Tongue (tissue), 2 donors: ENCODE measurements around the gene RASL10A. TPM values are rescaled to one million over a fixed set of nuclear protein-coding genes. Genes with fewer than 3 reads are reported as not detected.
"Not testable (repeated sequence)": the region's sequence is repeated elsewhere in the genome, so short reads cannot be mapped to it uniquely, and the experiment has no call there.

Source experiments
- DNase-seq: peaks from one replicate; pipeline ENCODE4 v3.0.0-alpha.2; 2015
- total RNA-seq: library from RNA; depleted of rRNA; stranded (reverse); fragments of >200 nt; gene quantifications from one replicate; pipeline ENCODE4 v1.2.3, GENCODE V29; 2014

The RASL10A gene, protein sequence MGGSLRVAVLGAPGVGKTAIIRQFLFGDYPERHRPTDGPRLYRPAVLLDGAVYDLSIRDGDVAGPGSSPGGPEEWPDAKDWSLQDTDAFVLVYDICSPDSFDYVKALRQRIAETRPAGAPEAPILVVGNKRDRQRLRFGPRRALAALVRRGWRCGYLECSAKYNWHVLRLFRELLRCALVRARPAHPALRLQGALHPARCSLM
- 12.3 TPM for total RNA-seq

DNA sequence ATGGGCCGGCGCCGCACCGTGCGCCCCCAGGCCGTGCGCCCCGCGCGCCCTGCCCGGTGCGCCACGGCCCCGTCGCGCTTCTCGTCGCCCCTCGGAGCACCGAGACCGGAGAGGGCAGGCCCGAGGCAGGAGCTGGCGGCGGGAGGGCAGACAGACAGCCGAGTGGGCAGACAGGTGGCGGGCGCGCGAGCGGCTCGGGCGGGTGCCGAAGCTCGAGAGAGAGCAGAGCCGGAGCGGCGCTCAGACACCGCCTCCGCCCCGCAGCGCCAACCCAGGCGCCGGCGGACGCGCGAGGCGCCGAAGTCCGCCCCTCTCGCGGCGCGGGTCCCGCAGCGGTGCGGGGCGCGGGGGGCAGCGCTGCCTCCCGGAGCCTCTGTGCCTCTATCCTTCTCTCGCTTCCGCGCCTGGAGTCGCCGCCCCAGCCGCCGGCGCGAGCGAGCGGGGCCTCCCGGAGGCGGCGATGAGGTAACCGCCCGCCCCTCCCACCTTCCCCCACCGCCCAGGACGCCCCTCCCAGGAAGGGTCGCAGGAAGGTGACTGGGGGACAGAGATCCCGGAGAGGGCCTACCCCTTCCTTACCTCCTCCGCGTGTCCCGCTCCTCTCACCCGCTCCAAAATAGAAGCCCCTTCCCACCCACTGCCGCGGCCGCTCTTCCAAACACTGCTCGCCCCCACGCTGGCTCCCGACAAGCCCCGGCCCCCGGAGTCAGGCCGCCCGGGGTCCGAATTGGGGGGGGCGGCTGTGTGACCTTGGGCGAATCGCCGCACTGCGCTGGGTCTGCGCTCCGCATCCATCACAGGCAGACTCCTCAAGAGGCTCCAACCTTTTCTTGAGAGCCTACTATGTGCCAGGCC is at the start of gene RASL10A:
RASL10A (minus strand) TSS at position 412 of the 855 bp plus-strand sequence. CDS start 451 bp downstream, outside the sequence.
- DNase-seq: peak; percentile 67

DNA sequence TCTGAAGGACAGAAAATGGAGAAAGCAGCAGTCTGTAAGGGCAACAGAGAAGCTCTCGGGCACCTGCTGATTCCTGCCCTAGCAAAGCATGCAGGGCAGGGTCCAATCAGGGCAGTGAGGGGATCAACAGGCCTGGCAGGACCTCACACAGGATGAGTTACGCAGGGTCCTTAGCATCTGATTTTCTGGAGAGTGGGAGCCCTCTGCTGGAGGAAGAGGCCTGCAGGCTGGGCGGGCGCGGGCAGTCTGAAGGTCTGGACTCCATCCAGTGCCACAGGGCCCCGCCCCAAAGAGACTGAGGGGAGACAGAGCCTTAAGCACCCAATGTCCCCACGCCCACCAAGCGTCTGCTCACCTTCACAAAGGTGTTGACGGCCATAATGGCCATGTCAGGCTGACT is 44.0 kb upstream of the RASL10A start:
- DNase-seq: peak; percentile 84

DNA sequence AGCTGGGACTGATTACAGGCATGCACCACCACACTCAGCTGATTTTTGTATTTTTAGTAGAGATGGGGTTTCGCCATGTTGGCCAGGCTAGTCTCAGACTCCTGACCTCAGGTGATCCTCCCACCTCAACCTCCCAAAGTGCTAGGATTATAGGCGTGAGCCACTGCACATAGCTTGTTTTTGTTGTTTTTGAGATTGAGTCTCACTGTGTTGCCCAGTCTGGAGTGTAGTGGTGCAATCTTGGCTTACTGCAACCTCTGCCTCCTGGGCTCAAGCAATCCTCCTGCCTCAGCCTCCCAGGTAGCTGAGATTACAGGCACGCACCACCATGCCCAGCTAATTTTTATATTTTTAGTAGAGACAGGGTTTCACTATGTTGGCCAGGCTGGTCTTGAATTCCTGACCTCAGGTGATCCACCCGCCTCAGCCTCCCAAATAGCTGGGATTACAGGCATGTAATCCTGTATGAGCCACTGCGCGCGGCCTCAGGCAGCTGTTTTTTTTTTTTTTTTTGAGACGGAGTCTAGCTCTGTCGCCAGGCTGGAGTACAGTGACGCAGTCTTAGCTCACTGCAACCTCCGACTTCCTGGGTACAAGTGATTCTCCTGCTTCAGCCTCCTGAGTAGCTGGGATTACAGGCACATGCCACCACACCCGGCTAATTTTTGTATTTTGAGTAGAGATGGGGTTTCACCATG is 41.8 kb upstream of the RASL10A start:
- DNase-seq: not testable (repeated sequence)

DNA sequence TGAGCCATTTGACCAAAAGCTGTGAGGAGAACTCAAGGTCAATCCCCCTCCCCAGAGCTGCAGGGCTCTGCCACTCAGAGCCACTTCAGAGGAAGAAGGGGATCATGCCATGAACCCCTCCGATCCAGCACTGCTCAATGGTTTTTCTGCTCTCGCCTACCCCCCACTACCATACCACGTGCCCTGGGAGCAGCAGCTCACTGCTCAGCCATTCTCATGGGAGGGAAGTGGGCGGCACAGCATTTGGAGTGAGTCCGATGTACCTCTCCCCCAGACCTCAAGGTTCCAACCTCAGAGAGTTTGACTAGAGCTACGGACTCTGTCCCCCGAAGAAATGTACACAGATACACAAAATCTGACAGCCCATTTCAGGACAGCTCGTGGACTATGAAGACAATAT is 38.4 kb upstream of the RASL10A start:
- DNase-seq: no peak

DNA sequence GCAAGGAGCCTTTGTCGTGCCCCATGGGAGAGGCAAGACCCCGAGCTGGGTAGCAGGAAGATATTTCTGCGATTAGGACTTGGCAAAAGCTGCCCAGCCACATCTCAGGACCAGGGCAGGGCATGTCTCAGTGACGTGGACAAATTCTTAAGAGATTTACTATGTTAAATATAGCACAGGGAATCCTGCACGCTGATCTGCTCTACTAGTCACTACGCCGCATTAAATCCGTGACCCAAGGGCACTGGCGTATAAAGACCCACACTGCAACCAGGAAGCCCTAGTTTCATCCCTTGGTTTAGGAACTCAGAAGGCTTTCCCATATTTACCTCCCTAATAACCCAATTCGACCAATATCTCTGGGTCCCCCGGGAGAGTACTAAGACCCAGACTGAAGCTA is 37.8 kb upstream of the RASL10A start:
- no peak for DNase-seq

DNA sequence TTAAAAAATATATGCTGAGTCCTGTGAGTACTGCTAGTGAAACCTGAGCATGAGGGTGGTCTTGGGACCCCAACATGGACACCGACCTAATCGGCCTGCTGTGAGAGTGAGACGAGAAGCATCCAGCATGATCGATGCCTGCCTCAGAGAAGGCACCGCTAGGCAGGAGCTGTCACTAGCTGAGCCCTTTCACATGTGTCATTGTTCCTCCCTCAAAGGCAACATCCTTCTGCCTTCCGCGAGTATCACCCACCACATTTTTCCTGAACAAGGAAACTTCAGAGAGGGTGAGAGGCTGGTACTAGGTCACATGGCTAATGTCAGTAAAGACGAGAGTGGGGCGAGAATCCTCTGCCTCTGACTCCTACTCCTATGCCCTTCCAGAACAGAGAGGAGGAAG is 37.3 kb upstream of the RASL10A start:
- no peak for DNase-seq

DNA sequence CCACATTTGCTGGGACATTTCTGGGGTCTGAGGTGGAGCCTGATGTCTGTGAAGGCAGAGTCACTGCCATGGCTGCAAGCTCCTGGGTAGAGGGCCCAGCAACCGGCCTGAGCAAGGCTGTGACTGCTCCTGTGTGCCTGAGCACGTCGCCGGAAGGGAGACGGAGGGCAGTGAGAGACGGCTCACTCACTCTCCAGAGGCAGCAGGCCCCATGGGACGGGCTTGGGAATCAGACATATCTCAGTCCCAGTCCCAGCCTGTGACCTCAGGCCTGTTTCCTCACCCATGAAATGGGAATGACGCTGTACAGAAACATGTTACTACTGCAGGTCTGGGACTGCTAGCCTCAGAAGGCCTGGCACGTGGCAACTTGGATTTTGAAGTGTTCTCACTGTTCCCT is 36.4 kb upstream of the RASL10A start:
- no peak for DNase-seq

DNA sequence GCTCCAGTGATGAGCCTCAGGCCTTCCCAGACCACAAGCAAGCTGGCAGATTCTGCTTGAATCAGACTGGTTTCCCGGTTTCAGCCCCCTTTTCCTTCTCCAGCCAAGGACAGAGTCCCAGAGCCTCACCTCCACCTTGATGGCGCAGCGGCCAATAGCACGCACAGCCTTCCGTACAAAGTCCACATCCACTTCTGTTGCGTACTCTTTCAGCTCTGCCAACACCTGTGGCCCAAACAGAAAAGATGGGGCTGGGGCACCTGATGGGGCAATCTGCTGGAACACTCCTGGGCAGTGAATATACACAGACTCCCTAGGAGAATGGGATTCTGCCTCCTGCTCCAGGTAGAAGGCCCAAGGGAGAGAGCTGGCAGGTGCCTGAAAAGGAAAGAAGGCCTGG is 35.5 kb upstream of the RASL10A start:
- DNase-seq: no peak

DNA sequence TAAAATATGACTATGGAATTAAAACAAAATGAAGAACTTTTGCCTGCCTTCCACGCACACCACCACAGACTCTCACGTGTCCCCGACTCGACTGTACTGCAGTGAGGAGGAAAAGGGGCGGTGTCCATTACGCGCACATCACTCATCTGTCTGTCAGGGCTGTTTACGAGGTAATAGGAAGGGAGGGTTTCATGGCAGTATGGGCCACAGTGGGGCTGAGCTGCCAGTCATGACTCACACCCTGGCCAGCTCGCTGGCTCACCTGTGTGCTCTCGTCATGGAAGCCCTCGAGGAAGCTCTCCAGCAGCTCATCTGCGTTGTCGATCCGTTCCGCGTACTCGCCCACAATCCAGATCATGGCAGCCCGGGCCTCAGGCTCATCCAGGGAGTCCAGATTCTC is 33.5 kb upstream of the RASL10A start:
- DNase-seq: no peak

DNA sequence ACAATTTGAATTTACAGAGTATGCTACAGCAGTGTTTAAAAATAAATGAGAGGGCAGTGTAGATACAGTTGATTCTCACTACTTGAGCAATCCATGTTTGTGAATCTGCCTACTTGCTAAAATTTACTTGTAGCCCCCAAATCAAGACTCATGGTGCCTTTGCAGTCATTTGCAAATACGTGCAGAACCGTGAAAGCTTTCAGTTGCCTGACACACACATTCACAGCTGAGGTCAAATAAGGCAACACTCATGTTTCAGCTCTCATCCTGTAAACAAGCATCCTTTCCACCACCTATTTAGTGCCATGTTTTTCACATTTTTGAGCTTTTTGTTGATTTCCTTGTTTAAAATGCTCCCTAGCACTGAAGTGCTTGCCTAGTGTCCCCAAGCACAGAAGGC is 32.5 kb upstream of the RASL10A start:
- DNase-seq: no peak

DNA sequence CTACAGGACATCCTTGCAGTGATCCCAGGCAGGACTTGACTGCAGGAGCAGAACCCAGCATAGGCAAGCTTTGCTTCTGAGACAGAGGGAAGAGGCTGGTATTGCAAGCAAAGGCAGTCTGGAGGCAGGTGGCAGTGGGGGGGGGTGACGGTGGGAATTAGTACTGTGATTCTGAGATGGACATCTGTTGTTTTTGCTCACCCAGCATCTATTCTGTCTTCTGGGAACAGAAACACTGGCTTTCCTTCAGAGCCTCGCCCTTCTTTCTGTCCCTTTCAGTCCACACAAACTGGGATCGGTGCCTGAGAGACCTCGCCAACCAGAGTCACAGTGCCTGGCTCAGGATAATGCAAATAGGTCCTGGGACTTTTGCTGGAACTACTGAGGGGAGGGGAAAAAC is 31.2 kb upstream of the RASL10A start:
- peak; percentile 75 for DNase-seq

DNA sequence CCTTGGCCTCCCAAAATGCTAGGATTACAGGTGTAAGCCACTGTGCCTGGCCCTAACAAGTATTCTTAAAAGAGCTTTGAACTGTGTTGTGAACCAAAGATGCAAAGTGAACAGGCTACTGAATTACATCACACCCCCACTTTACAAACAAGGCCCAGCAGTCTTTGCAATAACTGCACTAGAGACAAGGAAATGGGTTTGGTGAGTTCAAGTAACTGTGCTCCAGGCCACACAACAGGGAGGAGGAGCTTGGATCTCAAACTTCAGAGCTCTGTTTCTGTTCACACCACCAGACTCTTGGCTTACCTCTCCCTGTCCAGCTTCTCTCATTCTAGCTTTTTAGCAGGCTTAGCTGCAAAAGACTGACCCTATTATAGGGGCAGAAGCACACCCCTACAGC is 30.4 kb upstream of the RASL10A start:
- DNase-seq: peak; percentile 57

DNA sequence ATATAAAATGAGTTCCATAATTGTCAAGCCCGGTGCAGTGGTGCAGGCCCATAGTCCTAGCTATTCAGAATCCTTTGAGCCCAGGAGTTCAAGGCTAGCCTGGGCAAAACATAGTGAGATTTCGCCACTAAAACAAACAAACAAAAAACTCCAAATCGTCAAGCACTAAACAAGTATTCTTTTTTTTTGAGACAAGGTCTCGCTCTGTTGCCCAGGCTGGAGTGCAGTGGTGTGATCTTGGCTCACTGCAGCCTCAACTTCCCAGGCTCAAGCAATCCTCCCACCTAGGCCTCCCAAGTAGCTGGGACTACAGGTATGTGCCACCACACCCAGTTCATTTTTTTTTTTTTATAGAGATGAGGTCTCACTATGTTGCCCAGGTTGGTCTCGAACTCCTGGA is 29.4 kb upstream of the RASL10A start:
- not testable (repeated sequence) for DNase-seq

DNA sequence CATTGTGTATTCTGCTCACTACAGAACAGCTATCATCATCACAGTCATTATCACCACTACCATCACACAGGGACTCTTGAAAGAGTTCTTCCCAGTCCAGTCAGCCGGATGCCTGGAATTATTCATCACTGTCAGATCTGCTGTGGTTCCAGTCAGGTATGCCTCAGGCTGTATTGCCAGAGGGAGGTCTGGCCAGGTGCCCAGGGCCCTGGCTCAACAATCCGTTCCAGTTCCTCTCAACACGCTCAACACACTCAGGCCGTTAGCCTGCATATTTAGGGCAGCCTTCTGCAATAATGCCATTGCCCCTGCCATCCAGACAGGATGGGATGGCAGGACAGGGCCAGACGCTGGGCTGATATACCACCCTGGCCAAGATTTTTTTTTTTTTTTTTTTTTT is 28.6 kb upstream of the RASL10A start:
- DNase-seq: peak; percentile 74

DNA sequence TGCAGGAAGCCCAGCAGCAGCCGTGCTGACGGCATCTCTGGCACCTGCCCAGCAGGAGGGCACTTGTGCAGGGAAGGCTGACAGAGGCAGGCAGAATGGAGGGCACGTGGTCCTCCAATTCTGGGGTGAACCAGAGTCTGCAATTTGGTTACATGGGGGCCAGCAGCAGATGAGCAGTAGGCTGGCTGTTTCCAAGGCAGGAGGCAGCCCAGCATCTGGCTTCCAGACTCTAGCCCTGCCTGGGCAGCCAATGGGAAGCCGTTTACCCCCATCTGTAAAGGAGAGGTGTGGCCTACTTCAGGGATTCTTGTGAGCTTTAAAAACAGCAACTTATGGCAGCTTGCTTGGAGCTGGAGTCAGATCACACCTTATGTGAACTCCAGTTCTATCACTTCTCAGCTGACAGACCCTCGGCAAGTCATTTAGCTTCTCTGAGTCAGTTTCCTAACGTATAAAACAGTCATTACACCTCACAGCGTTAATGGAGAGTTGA is 27.9 kb upstream of the RASL10A start:
- DNase-seq: peak; percentile 70

DNA sequence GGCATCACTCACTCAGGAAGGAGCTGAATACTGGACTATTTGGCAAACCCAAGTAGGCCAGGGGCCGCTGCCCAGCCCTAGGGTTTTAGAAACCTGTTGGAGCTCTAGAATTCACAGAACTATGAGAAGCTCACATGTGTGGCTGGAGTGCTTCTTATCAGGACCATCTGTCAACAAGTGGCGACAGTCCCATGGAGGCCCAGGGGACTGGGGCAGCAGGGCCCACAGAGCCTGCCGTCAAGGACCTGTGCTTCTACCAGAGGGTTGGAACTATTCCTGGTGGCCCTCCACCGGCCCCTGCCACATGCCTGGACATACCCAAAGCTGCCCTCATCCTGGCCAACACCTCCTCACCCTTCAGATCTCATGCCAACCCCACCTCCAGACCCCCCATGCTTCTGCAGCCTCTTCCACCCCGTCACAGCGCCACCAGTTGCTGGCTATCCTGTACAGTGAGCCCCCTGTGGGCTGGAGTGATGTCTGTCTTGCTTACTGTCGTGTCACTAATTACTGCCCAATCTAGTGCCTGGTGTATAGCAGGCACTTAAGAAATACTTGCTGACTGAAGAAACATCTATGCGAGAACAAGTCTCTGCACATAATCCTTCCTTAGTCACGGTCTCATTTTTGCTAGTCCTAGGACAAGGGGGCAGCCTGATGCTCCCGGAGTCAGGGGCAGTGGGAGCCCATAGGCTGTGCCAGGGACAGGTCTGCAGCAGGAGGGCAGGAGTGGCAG is 27.2 kb upstream of the RASL10A start:
- DNase-seq: no peak

DNA sequence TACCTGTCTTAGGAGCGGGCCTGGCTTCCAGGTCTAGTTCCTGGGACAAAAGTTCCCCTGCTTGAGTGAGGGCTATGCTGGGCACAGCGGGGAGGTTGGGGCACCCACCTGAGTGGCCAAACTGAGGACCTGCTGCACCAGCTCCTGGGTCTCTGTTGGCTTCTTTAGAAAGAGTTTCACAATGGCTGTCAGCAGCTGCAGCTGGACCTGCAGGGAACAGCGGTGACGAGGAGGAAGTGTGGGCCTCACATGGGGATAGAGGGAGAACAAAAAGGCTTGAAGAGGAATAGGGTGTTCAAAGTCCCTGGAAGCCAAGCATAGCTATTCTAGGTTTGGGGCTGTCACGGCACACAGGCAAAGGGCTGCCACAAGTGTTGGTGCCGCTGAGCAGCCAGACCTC is 26.7 kb upstream of the RASL10A start:
- no peak for DNase-seq

DNA sequence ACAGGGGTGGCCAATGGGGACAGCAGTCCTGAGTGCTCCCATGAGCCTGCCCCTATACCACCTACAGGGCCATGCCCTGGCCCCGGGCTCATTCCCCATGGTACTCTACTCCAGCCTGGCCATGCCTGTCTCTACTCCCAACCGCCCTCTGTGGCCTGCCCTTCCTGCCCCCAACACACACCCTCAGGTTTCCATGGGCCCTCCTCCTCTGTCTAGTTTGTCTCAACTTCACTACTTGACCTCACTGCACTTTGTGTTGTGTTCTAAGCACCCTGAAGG is 26.3 kb upstream of the RASL10A start:
- no peak for DNase-seq

DNA sequence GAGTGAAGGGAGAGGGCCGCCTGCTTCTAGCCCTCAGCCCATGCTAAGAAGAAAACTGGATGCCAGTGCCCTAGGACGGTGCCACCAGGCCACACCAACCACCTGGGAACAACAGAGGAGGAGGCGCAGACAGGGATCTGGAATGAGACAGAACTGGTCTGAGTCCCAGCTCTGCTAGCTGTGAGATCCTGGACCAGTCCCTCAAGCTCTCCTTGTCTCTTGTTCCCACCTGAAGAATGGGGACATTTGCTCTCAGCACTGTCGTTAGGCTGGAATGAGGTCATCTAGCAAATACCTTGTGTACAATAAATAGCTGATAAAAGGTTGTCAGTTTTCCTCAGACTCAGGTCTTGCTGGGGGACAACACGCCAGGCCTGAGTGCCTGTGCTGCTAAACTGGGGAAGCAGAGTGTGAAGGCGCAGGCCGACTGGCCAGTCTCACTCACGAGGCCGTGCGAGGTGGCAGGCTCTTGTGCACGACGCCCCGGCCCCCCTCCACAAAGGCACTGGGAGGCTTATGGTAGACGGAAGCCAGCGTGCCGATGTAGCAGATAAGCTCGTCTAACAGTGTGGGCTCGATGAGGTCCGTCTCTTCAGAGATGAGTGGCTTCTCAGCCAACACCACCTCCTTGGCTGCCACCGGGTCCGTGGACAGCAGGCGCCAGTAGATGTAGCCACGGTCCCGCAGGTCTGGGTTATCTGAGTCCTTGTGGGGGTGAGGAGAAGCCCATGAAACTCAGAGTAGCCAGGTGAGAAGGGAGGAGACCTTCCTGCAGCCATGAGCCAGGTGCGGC is 25.8 kb upstream of the RASL10A start:
- DNase-seq: no peak

DNA sequence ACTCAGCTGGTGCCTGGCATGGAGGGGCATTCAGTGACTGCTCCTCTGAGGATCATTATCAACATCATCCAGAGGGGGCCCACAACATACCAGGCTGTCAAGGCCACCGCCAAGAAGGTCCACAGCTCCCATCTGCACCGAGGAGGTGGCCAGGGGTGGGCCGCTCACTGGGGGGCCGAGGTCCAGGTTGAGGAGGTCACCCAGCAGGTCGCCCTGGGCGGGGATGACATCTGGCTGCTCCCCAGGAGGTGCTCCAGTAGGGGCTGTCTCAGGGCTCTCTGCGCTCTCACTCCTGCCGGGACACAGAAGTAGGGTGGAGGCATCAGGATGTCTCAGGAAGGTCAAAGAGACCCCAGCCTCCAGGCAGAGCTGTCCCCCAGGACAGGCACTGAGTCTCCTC is 25.1 kb upstream of the RASL10A start:
- no peak for DNase-seq

DNA sequence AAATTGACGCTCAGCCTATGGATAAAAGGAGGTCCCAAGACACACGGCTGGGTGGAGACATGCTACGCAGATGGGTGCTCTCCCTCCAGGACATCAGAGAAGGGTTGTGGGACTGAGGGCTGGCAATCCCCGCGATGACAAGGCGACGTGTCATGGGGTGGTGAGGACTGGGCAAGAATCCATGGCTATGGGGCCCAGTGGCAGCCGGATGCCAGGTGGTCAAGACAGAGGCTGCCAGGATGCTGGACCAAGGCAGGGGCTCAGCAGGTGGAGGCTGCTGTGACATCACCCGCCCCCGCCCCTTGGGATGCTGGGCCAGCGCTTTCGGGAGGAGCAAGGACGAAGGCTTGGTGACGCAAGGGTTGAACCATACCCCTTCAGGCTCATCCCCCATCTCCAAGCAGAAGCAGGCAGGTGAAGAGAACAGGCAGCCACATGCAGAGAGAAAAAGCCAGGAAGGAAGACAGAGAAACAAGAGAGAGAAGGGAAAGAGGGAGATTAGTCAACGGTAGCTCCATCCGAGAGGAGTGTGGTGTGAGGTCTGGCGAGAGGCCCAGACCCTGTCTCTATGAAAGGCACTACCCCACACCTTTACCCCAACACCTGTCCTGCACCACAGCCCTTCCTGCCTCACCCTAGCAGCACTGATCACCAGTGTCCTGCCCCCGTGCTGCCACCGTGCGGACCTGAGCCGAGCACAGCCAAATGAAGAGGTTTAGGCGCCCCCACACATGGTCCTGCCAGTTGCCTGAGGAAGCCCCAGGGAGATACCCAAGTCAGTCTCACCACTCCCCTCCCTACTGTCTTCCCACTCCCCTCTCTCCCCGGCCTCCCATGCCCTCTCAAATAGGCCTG is 24.1 kb upstream of the RASL10A start:
- no peak for DNase-seq
